Measurements from ENCODE around the gene NMU. TPM values are rescaled to one million over a fixed set of nuclear protein-coding genes. Genes with fewer than 3 reads are reported as not detected.
"Not testable (repeated sequence)": the region's sequence is repeated elsewhere in the genome, so short reads cannot be mapped to it uniquely, and the experiment has no call there.

NMU gene
- polyA plus RNA-seq, 4 donors = 9.4 to 13.5 (median 11.5) TPM

DNA sequence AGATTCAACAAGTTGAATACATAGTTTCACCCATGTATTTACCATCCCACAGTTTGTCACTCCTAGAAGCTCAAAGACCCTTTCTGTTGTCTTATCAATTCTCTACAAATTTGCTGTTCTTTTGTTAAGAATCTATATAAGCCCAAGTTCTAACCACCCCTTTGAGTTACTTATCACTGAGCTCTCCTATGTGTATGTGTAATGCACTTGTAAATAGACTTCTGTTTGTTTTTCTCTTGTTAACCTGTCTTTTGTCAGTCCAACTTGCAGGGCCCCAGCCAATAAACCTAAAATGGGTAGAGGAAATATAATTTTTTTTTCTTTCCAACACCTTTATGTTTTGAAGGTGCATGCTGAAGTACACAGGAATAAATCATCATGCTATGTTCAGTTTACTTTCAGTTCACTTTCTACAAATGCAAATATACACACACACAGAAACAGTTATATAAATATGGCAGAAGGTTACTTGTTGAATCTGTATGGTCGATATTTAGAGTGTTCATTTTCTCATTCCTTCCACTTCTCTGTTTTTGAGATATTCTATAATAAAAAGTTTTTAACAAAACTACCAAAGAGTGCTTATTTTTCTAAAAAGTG lies 67.1 kb downstream of the NMU start:
- no peak for DNase-seq (ENCODE audit: low read depth in 4 of 4, low spot score in 3 of 4)

DNA sequence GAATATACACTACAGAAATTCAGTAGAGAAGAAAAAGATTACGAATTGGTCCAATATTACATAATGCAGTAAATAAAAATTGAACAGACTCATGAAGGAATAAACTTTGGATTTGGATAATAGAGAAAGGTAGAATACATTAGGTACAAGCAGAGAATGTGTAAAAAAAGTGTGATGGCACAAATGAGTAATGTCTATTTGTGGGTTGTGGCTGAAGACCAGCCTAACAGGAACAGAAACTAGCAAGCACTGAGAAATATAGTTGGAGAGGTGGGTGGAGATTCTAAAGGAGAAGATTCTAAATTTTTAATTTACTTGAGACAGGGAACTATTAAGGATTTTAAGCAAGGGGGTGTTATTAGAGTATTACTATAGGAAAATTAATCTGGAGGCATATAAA lies 74.2 kb downstream of the NMU start:
- DNase-seq (ENCODE audit: low read depth in 4 of 4, low spot score in 3 of 4) = no peak

DNA sequence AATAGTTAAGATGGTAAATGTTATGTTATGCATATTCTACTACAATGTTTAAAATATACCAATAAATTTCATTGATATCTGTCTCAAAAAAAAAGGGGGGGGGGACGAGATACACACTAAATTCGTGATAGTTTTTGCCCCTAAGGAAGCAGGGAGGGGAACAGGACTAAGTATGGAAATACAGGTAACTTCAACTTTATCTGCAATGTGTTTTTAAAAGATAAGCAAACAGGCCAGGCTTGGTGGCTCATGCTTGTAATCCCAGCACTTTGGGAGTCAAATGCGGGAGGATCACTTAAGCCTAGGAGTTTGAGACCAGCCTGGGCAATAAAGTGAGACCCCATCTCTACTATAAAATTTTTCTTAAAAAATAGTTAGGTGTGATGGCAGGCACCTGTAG lies 76.0 kb downstream of the NMU start:
- no peak for DNase-seq (ENCODE audit: low read depth in 4 of 4, low spot score in 3 of 4)

DNA sequence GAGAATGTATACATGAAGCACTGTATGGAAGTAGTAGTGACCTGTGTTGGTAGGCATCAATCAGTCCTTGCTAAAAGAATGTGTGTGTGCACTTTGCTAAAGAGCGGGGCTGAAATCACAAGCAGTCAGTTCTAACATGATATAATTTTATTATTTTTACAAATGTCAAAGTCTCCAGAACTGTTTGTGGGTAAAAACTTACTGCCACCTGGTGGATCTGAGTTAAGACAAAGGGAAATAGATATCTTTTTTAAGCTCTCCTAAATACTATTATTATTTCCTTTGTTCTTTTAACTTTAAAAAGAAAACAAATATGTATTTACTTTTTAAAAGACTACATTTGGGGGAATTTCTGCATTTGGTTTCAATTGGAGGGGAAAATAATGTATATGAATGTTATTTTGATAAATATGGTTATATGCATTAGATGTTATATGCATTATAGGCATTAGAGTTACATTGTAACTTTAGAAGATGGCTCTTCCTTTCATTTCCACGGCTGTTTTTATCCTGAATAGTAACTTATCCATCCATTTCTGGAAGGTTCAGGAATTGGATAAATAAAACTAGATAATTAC lies 81.6 kb downstream of the NMU start:
- DNase-seq (ENCODE audit: low read depth in 4 of 4, low spot score in 3 of 4) = no peak

DNA sequence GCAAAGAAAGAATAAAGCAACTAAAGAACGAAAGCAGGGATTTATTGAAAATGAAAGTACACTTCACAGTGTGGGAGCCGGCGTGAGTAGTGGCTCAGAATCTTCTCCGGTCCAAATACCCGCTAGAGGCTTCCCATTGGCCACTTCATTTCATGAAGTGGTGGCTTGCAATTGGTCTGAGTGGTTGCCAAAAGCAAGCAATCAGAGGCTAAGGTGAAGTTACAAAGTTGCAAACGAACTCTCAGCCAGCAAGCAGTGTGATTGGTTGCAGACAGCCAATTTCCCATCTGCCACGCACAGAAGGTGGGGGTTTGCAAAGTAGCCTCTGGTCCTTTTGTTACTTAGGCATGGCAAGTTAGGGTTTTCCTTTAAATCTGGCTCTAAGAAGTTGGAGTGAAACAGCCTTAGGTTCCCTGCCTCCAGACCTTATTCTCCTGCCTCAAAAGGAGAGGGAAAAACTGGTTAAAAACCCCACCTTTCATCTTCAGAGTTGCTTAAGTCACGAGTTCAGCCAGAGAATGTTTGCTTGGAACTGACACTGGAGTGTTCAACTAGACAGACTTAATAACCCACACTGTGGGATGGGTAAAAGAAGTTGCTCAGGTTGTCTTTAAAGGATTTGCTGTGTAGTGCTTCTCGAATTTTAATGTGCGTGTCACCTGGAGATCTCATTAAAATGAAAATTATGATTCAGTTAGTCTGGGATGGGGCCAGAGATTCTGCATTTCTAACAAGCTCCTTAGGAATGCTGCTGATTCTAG lies 82.5 kb downstream of the NMU start:
- DNase-seq (ENCODE audit: low read depth in 4 of 4, low spot score in 3 of 4) = no peak

DNA sequence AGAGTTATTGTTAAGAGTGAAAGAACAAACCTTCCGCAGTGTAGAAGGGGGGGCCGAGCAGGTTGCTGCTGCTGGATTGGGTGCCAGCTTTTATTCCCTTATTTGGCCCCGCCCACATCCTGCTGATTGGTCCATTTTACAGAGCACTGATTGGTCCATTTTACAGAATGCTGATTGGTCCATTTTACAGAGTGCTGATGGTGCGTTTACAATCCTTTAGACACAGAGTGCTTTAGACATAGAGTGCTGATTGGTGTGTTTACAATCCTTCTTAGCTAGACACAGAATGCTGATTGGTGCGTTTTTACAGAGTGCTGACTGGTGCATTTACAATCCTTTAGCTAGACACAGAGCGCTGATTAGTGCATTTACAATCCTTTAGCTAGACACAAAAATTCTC lies 84.1 kb downstream of the NMU start:
- DNase-seq (ENCODE audit: low read depth in 4 of 4, low spot score in 3 of 4) = not testable (repeated sequence)

DNA sequence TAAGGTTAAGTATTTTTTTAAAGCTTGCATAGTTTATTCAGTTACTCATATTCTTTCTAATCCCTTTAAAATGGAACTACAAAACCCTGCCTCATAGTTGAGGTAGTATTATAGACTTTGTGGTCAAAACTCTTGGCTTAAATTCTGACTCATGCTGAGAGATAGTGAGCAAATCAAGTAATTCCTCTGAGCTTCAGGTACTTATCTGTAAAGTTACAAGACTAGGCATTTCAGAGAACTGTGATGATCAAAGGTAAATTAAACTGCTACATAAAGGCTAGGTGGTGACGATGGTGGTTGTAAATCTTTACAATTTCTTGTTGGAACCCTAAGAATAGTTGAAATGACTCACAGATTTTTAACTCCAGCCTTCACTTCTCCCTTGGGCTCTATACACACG lies 86.2 kb downstream of the NMU start:
- no peak for DNase-seq (ENCODE audit: low read depth in 4 of 4, low spot score in 3 of 4)

DNA sequence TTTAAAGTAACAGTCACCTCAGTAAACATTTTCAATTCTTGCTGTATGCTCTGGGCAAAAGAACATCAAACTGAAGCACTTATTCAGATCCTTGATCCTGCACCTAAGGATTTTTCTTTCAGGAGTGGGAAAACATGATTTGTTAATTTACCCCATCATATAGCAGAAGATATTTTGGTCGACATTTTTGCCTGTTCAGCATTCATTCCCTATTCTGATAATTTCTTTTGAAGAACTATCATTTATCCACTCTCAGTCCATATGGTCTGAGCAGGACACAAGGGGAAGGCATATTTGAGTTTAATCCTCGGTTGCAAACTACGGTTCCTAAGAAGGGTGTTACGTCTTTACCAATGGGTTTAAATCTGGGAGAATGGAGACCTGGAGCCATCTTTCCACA lies 88.2 kb downstream of the NMU start:
- no peak for DNase-seq (ENCODE audit: low read depth in 4 of 4, low spot score in 3 of 4)

DNA sequence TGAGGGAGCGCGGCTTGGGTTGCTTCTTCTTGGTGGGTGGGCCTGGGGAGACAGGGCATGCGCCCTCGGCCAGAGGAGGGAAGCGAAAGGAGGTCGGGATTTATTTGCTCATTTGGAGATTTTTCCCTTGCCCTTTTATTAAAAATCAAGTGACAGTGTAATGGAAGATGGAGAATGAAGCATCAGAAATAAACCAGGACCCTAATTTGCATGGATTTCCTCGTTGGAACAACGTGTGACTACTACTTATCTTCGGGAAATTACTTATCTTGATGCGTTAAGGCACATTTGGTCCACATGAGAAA lies 88.7 kb downstream of the NMU start:
- DNase-seq (ENCODE audit: low read depth in 4 of 4, low spot score in 3 of 4) = peak in 1 of 4 donors; percentile 47

DNA sequence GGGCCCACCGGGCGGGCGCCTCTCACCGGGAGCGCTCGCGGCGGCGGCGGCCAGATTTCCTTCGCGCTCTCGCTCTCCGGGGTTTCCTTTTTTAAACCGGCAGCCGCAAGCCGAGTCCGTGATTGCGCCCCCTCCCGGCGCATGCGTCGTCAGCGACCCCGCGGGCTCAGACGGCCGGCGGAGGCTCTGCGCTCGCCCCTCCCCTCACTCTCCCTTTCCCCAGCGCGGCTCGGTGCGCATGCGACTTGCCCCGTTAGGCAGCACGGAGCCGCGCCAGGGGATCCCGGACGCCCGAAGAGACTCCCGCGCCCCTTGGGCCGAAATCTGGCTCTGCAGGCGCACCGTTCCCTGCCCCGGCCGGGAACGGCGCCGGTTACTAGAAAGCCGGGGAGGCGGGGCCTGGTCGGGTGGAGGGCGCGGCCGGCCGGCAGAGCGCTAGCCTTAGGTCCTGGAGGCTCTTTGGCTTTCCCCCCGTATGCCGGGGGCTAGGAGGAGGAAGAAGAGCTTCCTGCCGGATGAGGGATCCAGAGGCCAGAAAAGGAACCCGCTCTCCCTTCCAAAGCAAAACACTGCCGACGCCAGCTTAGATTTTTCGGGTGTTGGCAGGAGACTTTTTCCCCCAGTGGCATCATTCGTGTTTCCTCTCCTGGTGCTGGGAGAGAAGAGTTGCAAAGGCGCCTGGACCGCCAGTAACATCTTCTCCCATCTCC lies 89.2 kb downstream of the NMU start, which contains the start of gene CLOCK:
CLOCK (minus strand) TSS at position 154 of the 710 bp plus-strand sequence. CDS start 64,124 bp downstream, outside the sequence.
- DNase-seq (ENCODE audit: low read depth in 4 of 4, low spot score in 3 of 4) = peak; percentile 74 to 78 (median 76)

DNA sequence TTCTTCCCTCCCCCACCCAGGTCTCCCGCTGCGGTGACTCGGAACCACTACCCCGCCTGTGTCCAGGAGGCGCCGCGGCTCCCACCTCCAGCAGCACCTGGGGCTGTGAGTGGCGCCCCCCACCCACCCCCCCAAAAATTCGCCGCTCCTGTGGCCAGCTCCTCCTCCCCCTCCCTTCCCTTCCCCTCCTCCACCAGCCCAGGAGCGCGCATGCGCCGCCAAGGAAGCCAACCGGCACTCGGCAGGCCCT lies 89.7 kb downstream of the NMU start:
- DNase-seq (ENCODE audit: low read depth in 4 of 4, low spot score in 3 of 4) = no peak

DNA sequence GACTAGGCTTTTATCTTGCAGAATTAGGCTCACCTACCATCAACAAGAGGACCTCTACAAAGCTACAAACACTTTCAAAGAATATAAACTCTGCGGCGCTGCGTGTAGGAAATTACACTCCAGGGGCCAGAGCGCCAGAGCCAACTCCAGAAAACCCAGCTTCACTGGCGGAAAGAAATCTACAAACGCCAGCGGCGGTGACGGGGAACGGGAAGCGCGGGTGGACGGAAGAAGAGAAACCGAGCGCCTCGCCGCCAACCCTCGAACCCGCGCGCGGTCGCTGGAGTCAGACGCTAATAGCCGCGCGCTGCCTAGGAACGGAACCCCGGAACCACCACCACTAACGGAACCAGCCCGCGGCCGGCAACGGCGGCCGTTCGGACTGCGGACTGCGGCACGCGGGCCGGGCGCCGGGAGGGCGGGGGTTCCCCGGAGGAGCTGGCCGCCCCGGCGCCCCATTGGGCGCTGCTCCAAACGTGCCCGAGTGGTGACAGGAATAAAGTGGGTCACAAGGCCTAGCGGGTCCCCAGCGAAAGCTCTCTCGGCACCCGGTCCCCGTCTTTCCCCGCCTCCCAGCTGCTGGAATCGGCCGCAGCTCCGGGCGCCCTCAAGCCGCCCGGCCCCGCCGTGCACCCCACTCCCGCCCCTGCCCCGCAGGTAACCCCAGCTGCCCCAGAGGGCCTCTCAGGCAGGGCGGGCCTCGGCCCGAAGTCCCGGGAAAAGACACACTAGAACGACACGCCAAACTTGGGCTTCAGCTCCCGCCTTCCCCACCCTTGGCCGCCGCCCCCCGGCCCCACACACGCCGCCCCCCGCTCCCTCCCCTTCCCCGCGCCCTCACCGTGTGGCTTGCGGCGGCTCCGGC lies 90.2 kb downstream of the NMU start:
- DNase-seq (ENCODE audit: low read depth in 4 of 4, low spot score in 3 of 4) = peak; percentile 45 to 50 (median 48)

Other genes starting within 250 kb of the NMU start
- 10 to 100 TPM; 63.5 to 96.5 (median 91.5) TPM for gene TMEM165, start 240.3 kb downstream of the NMU start, polyA plus RNA-seq (ENCODE audit: insufficient read length in 4 of 4)
- gene CLOCK, start 89.4 kb downstream of the NMU start, polyA plus RNA-seq (ENCODE audit: insufficient read length in 4 of 4) = 10 to 100 TPM; 21.2 to 23.6 (median 22.1) TPM
- gene PDCL2, start 44.1 kb downstream of the NMU start, polyA plus RNA-seq (ENCODE audit: insufficient read length in 4 of 4) = not detected
- under 1 TPM in 1 of 4 donors, not detected in 3; 0.15 TPM for gene EXOC1L, start 183.5 kb upstream of the NMU start, polyA plus RNA-seq (ENCODE audit: insufficient read length in 4 of 4)
- gene EXOC1, start 217.3 kb upstream of the NMU start, polyA plus RNA-seq (ENCODE audit: insufficient read length in 4 of 4) = 10 to 100 TPM; 36.1 to 49.9 (median 47.8) TPM

Measured in left renal pelvis (tissue), 4 donors.